ENCODE measurements around the gene LZIC. TPM values are rescaled to one million over a fixed set of nuclear protein-coding genes. Genes with fewer than 3 reads are reported as not detected.

The LZIC gene
- polyA plus RNA-seq, 1 of the 3 experiments (the other 2 are of a cell fraction) = 9.6 TPM

GRCh38 chr1:9891207-9891606 lies 52.0 kb downstream of the LZIC start:
- Histone ChIP-seq H4K20me1 (ENCODE audit: insufficient read depth) (no peaks in the 10 kb centered on the region), H3K9me2 (no peaks in the 10 kb centered on the region), H3K27me3 (ENCODE audit: insufficient read depth) (no peaks in the 10 kb centered on the region), H2AFZ (ENCODE audit: low read depth) (no peak overlapping the region), H3K79me2 (ENCODE audit: insufficient read depth) (peaks cover 23% of the 10 kb centered on the region), H3K4me2 (peak overlapping the region; percentile 68), H3K9ac (no peak overlapping the region), H3F3A (replicated peaks; ENCODE audit: insufficient read depth) (peaks cover 33% of the 10 kb centered on the region), H3K36me3 (replicated peaks in 1 of 2; ENCODE audit: control insufficient read depth in 1 of 2, insufficient read depth in 2 of 2, low read length in 1 of 2) (peaks cover 0 to 4% of the 10 kb centered on the region in 2 experiments), H3K9me3 (no peaks in the 10 kb centered on the region), H3K4me3 (ENCODE audit: low read depth in 2 of 2, low read length in 1 of 2) (no peak overlapping the region), H3K27ac (ENCODE audit: low read depth in 2 of 2, low read length in 1 of 2) (peak overlapping the region; percentile 63 to 83), H3K4me1 (ENCODE audit: control insufficient read depth in 1 of 2, insufficient read depth in 2 of 2, low read depth in 1 of 2, low read length in 1 of 2) (peaks cover 19 to 39% of the 10 kb centered on the region in 2 experiments)
- no peak for DNase-seq
- 34% methylated on average over 4 of the region's 5 CpGs for WGBS (ENCODE audit: low lambda C conversion rate)
- TF ChIP-seq SIN3A (IDR thresholded peaks at IDR 0.05; ENCODE audit: borderline replicate concordance, low read depth, low read length) (no peak), JUND (IDR thresholded peaks at IDR 0.05) (0 out of 2 replicates have a peak, but pooled peaks have one; percentile 24), RXRA (IDR thresholded peaks at IDR 0.05; ENCODE audit: borderline replicate concordance, low read depth) (no peak), YY1 (IDR thresholded peaks at IDR 0.05; ENCODE audit: low read depth) (no peak), TCF12 (IDR thresholded peaks at IDR 0.05) (peak; percentile 38; the same call in 1 of the 2 replicates), GABPA (IDR thresholded peaks at IDR 0.05; ENCODE audit: low read depth) (no peak), FOXJ3 (CRISPR knock-in tag; IDR thresholded peaks at IDR 0.05) (no peak), MXI1 (IDR thresholded peaks at IDR 0.05; ENCODE audit: low read depth, low read length) (no peak), EP300 (IDR thresholded peaks at IDR 0.05; ENCODE audit: borderline replicate concordance in 1 of 2, low read depth in 1 of 2, low read length in 1 of 2) (no peak), PBX3 (IDR thresholded peaks at IDR 0.05) (peak; percentile 18; the same call in 1 of the 2 replicates), RAD21 (IDR thresholded peaks at IDR 0.05; ENCODE audit: low read length) (no peak), CTCF (IDR thresholded peaks at IDR 0.05) (no peak), NFIC (IDR thresholded peaks at IDR 0.05; ENCODE audit: borderline replicate concordance) (no peak; the same call in 1 of the 2 replicates)
- ChIA-PET CTCF (interaction anchor here (0.8 to 5.5 kb wide), 4 partner anchors 9 to 288 kb away, joined by 3 to 31 read pairs (median 3); partner anchors contain the start of gene NMNAT1), POLR2A (no interaction called here)

DNA sequence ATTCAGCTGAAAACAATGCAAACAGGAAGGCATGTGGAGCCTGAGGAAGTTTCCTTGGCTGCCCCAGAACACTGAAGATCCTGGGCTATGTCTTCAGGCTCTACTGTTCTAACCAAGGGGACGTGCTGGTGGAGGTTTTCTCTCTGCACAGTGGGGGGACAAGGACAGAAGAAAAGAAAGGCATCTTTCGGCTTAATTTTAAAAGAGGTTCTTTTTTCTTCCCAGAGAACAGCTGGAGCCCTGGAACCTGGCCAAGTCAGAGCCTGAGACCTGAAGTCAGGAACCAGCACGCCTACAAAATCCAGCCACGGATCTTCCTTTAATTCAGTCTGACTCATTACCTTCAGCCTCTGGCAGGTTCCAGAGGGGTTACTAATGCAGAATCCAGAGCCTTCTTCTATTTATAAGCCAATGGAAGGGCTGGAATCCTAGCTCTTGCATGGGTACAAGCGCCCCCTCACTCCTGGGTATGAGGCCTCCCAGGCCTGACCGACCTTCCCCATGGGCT lies 52.9 kb downstream of the LZIC start:
- H4K20me1 ChIP-seq (ENCODE audit: insufficient read depth) = no peaks in the 10 kb centered on the region
- no peak overlapping the region for H3K4me3 ChIP-seq (ENCODE audit: low read depth in 2 of 2, low read length in 1 of 2)
- H3K9me2 ChIP-seq = no peaks in the 10 kb centered on the region
- no peaks in the 10 kb centered on the region for H3K27me3 ChIP-seq (ENCODE audit: insufficient read depth)
- H3K27ac ChIP-seq (ENCODE audit: low read depth in 2 of 2, low read length in 1 of 2) = peak overlapping the region; percentile 63 to 83
- H3K36me3 ChIP-seq (replicated peaks in 1 of 2; ENCODE audit: control insufficient read depth in 1 of 2, insufficient read depth in 2 of 2, low read length in 1 of 2) = peaks cover 0 to 4% of the 10 kb centered on the region in 2 experiments
- ChIA-PET POLR2A (no interaction called here), CTCF (interaction anchor here (0.6 to 5.5 kb wide), 5 partner anchors 9 to 271 kb away, joined by 3 to 31 read pairs (median 3); partner anchors contain the start of gene NMNAT1)
- no peaks in the 10 kb centered on the region for H3K9me3 ChIP-seq
- peak overlapping the region; percentile 68 for H3K4me2 ChIP-seq
- TF ChIP-seq MEF2A (IDR thresholded peaks at IDR 0.05; ENCODE audit: borderline replicate concordance, low read depth) (peak; percentile 32; the same call in 1 of the 2 replicates), RXRA (IDR thresholded peaks at IDR 0.05; ENCODE audit: borderline replicate concordance, low read depth) (peak; percentile 41; the same call in 1 of the 2 replicates), SIN3A (IDR thresholded peaks at IDR 0.05; ENCODE audit: borderline replicate concordance, low read depth, low read length) (no peak; the same call in 1 of the 2 replicates), TCF12 (IDR thresholded peaks at IDR 0.05) (peak; percentile 77), NFIC (IDR thresholded peaks at IDR 0.05; ENCODE audit: borderline replicate concordance) (peak; percentile 95), EP300 (IDR thresholded peaks at IDR 0.05; ENCODE audit: borderline replicate concordance in 1 of 2, low read depth in 1 of 2, low read length in 1 of 2) (peak in 1 of 2 experiments; percentile 68; a peak in 2 of 4 replicates), FOSL2 (IDR thresholded peaks at IDR 0.05; ENCODE audit: borderline replicate concordance, low read depth) (peak; percentile 82), YY1 (IDR thresholded peaks at IDR 0.05; ENCODE audit: low read depth) (no peak), RFX5 (IDR thresholded peaks at IDR 0.05; ENCODE audit: low read length) (no peak), PBX3 (IDR thresholded peaks at IDR 0.05) (peak; percentile 53), JUND (IDR thresholded peaks at IDR 0.05) (peak; percentile 70; the same call in 1 of the 2 replicates), POLR2AphosphoS5 (IDR thresholded peaks at IDR 0.05; ENCODE audit: low read depth, low read length) (peak; percentile 38; the same call in 1 of the 2 replicates), NRF1 (IDR thresholded peaks at IDR 0.05; ENCODE audit: low read depth, low read length) (no peak), MAX (IDR thresholded peaks at IDR 0.05; ENCODE audit: low read depth) (peak; percentile 28; the same call in 1 of the 2 replicates), TEAD4 (IDR thresholded peaks at IDR 0.05; ENCODE audit: borderline replicate concordance, insufficient read depth) (peak; percentile 64; the same call in 1 of the 2 replicates)
- no peak overlapping the region for H2AFZ ChIP-seq (ENCODE audit: low read depth)
- H3K79me2 ChIP-seq (ENCODE audit: insufficient read depth) = peaks cover 23% of the 10 kb centered on the region
- DNase-seq = no peak
- no peak overlapping the region; the same call in 1 of the 2 replicates for H3K9ac ChIP-seq
- peaks cover 33% of the 10 kb centered on the region for H3F3A ChIP-seq (replicated peaks; ENCODE audit: insufficient read depth)
- H3K4me1 ChIP-seq (ENCODE audit: control insufficient read depth in 1 of 2, insufficient read depth in 2 of 2, low read depth in 1 of 2, low read length in 1 of 2) = peaks cover 22 to 39% of the 10 kb centered on the region in 2 experiments
- 15% methylated on average over 6 of the region's 6 CpGs for WGBS (ENCODE audit: low lambda C conversion rate)

Measured in SK-N-SH (cell line).